K562 (cell line): Measurements from ENCODE around the gene GAA. TPM values are rescaled to one million over a fixed set of nuclear protein-coding genes. Genes with fewer than 3 reads are reported as not detected.

Experiments used
- BCL6 ChIP-seq: fragments of 250-450 bp; sonication (Bioruptor Pico); IDR thresholded peaks from 2 replicates; pipeline ENCODE4 v1.4.0; 2020
- ELK1 ChIP-seq: sonication (generic); formaldehyde crosslinking; IDR thresholded peaks from 2 replicates; pipeline ENCODE4 v1.8.1; 2022; ENCODE audit warnings: missing genetic modification reagents
- GATA2 ChIP-seq: sonication (generic); formaldehyde crosslinking; IDR thresholded peaks from 2 replicates; pipeline ENCODE4 v1.4.0; 2020; ENCODE audit warnings: mild to moderate bottlenecking, missing genetic modification reagents
- HMBOX1 ChIP-seq: sonication (generic); IDR thresholded peaks from 2 replicates; pipeline ENCODE4 v1.6.1; 2016
- HNRNPLL ChIP-seq: fragments of 200-400 bp; formaldehyde crosslinking; IDR thresholded peaks from 2 replicates; pipeline ENCODE4 v1.6.1; 2017; ENCODE audit warnings: low read length, low read depth, mild to moderate bottlenecking; ENCODE audit not compliant: poor library complexity, severe bottlenecking
- MCM3 ChIP-seq: fragments of 450-650 bp; IDR thresholded peaks from 2 replicates; pipeline ENCODE4 v1.6.1; 2016
- NR2C2 ChIP-seq, 2 experiments: fragments of 200-800 bp in 1 of 2; sonication (Bioruptor generic) in 1 of 2; sonication (generic) in 1 of 2; formaldehyde crosslinking in 1 of 2; IDR thresholded peaks; 2 replicates each; pipeline versions ENCODE4 v1.6.1 to v1.8.0; 2016 to 2022; ENCODE audit warnings: mild to moderate bottlenecking in 1 of 2, missing compliant biosample characterization in 1 of 2, missing genetic modification characterization in 1 of 2, missing genetic modification reagents in 1 of 2
- PCBP1 ChIP-seq: fragments of 200-400 bp; formaldehyde crosslinking; IDR thresholded peaks from 2 replicates; pipeline ENCODE4 v1.6.1; 2018; ENCODE audit warnings: mild to moderate bottlenecking, low read depth, low read length; ENCODE audit not compliant: poor library complexity, severe bottlenecking
- TAF7 ChIP-seq: fragments of 450-650 bp; IDR thresholded peaks from 2 replicates; pipeline ENCODE4 v1.6.1; 2016; ENCODE audit warnings: missing genetic modification characterization, missing compliant biosample characterization
- ZFP91 ChIP-seq: sonication (generic); formaldehyde crosslinking; IDR thresholded peaks from 2 replicates; pipeline ENCODE4 v1.8.0; 2022; ENCODE audit warnings: mild to moderate bottlenecking, missing genetic modification reagents
- ZNF133 ChIP-seq: fragments of 250-450 bp; sonication (Bioruptor Pico); IDR thresholded peaks from 2 replicates; pipeline ENCODE4 v1.4.0; 2020; ENCODE audit warnings: mild to moderate bottlenecking
- ZNF174 ChIP-seq: fragments of 250-450 bp; sonication (Bioruptor Pico); IDR thresholded peaks from 2 replicates; pipeline ENCODE4 v1.4.0; 2020; ENCODE audit warnings: mild to moderate bottlenecking
- ZNF717 ChIP-seq: fragments of 250-450 bp; sonication (Bioruptor Pico); IDR thresholded peaks from 2 replicates; pipeline ENCODE4 v1.5.0; 2021
- ZNF780A ChIP-seq: fragments of 250-450 bp; sonication (Bioruptor Pico); IDR thresholded peaks from 2 replicates; pipeline ENCODE4 v1.5.0; 2021; ENCODE audit warnings: mild to moderate bottlenecking
- polyA plus RNA-seq, 8 experiments: library from polyadenylated mRNA; depleted of rRNA in 4 of 8; stranded (reverse) in 5 of 8; unstranded in 3 of 8; fragments of >200 nt; fragmentation: Nextera tagmentation in 2 of 8; fragmentation: Illumina TruSeq in 1 of 8; extraction: Ambion mirVana in 2 of 8; extraction: Trizol in 1 of 8; gene quantifications; 2 replicates each; pipeline versions ENCODE4 v1.2.1 to v1.2.3, GENCODE V29; 2011 to 2014; ENCODE audit warnings: inconsistent platforms in 1 of 8, missing spikeins in 1 of 8
- total RNA-seq, 7 experiments: library from RNA; depleted of rRNA in 6 of 7; stranded (reverse); fragments of >200 nt in 6 of 7; fragmentation: Illumina TruSeq in 2 of 7; extraction: Trizol in 2 of 7; gene quantifications; 2 replicates each; pipeline versions ENCODE4 v1.2.1 to v1.2.3, GENCODE V29; 2011 to 2021; ENCODE audit warnings: low replicate concordance in 1 of 7
- TF ChIP-seq, protein P1 (sequence below), 2 experiments: fragments of 450-650 bp in 1 of 2; sonication (generic) in 1 of 2; formaldehyde crosslinking in 1 of 2; IDR thresholded peaks in 1 of 2; conservative IDR thresholded peaks in 1 of 2; 2 replicates each; pipeline versions ENCODE4 v1.6.1 to v1.8.1; 2016 to 2023; ENCODE audit warnings: mild to moderate bottlenecking in 2 of 2, moderate library complexity in 2 of 2, inconsistent platforms in 1 of 2, missing genetic modification reagents in 1 of 2
- TF ChIP-seq, protein P2 (sequence below): fragments of 450-650 bp; conservative IDR thresholded peaks from 2 replicates; pipeline ENCODE4 v1.6.1; 2016; ENCODE audit warnings: missing genetic modification characterization, low read depth, mild to moderate bottlenecking, missing compliant biosample characterization, moderate library complexity
- TF ChIP-seq, protein P3 (sequence below): fragments of 250-450 bp; sonication (Bioruptor Pico); IDR thresholded peaks from 2 replicates; pipeline ENCODE4 v1.4.0; 2020; ENCODE audit warnings: mild to moderate bottlenecking, moderate library complexity

The GAA gene
- total and polyA plus RNA-seq, 9 of the 15 experiments (the other 6 are each of a cell fraction or from before 2014, with no cell fraction given) = 0.15 to 6.4 (median 1.7) TPM

- TF ChIP-seq, protein P1, sequence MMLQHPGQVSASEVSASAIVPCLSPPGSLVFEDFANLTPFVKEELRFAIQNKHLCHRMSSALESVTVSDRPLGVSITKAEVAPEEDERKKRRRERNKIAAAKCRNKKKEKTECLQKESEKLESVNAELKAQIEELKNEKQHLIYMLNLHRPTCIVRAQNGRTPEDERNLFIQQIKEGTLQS (IDR thresholded peaks at IDR 0.05) = no peak
- TF ChIP-seq, protein P1 (CRISPR knock-in tag; conservative IDR thresholded peaks at IDR 0.05) = no peak
- peak; percentile 18 for TF ChIP-seq PCBP1
- TF ChIP-seq, protein P2, sequence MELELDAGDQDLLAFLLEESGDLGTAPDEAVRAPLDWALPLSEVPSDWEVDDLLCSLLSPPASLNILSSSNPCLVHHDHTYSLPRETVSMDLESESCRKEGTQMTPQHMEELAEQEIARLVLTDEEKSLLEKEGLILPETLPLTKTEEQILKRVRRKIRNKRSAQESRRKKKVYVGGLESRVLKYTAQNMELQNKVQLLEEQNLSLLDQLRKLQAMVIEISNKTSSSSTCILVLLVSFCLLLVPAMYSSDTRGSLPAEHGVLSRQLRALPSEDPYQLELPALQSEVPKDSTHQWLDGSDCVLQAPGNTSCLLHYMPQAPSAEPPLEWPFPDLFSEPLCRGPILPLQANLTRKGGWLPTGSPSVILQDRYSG (tag) = no peak
- TF ChIP-seq ZNF174 (CRISPR knock-in tag) = no peak
- TF ChIP-seq NR2C2 (CRISPR knock-in tag; IDR thresholded peaks at IDR 0.05) = no peak
- TF ChIP-seq NR2C2 (tag; IDR thresholded peaks at IDR 0.05) = peak; percentile 66
- no peak for TF ChIP-seq GATA2 (CRISPR knock-in tag)
- TF ChIP-seq TAF7 (tag) = peak; percentile 57; the same call in 1 of the 2 replicates
- no peak for TF ChIP-seq ZNF133 (CRISPR knock-in tag)
- TF ChIP-seq, protein P3, sequence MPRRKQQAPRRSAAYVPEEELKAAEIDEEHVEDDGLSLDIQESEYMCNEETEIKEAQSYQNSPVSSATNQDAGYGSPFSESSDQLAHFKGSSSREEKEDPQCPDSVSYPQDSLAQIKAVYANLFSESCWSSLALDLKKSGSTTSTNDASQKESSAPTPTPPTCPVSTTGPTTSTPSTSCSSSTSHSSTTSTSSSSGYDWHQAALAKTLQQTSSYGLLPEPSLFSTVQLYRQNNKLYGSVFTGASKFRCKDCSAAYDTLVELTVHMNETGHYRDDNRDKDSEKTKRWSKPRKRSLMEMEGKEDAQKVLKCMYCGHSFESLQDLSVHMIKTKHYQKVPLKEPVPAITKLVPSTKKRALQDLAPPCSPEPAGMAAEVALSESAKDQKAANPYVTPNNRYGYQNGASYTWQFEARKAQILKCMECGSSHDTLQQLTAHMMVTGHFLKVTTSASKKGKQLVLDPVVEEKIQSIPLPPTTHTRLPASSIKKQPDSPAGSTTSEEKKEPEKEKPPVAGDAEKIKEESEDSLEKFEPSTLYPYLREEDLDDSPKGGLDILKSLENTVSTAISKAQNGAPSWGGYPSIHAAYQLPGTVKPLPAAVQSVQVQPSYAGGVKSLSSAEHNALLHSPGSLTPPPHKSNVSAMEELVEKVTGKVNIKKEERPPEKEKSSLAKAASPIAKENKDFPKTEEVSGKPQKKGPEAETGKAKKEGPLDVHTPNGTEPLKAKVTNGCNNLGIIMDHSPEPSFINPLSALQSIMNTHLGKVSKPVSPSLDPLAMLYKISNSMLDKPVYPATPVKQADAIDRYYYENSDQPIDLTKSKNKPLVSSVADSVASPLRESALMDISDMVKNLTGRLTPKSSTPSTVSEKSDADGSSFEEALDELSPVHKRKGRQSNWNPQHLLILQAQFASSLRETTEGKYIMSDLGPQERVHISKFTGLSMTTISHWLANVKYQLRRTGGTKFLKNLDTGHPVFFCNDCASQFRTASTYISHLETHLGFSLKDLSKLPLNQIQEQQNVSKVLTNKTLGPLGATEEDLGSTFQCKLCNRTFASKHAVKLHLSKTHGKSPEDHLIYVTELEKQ (CRISPR knock-in tag) = no peak
- TF ChIP-seq ZNF780A (CRISPR knock-in tag) = no peak
- 0 out of 2 replicates have a peak, but pooled peaks have one; percentile 4 for TF ChIP-seq ZFP91 (CRISPR knock-in tag)
- no peak for TF ChIP-seq BCL6 (CRISPR knock-in tag)
- no peak for TF ChIP-seq ELK1 (CRISPR knock-in tag)
- peak; percentile 17; the same call in 1 of the 2 replicates for TF ChIP-seq HMBOX1
- TF ChIP-seq HNRNPLL = peak; percentile 80
- TF ChIP-seq MCM3 = no peak
- TF ChIP-seq ZNF717 (CRISPR knock-in tag) = no peak
These were observed 45.8 kb downstream of the GAA start, which contains the start of gene EIF4A3 (continued) for GRCh38 chr17:80147035-80147822.
